Activated gamma-delta T cell treated with anti-CD3 and anti-CD28 coated beads, Interleukin-2, amount 50 U/mL, for 16 hours (primary cell): ENCODE results near the gene BCO2.

Source experiments
- DNase-seq: peaks from one replicate; pipeline ENCODE4 v3.0.0-alpha.2; 2020; ENCODE audit warnings: low read depth

Gene BCO2

GRCh38 chr11:112249871-112250610 lies 74.7 kb downstream of the BCO2 start:
- no peak for DNase-seq

DNA sequence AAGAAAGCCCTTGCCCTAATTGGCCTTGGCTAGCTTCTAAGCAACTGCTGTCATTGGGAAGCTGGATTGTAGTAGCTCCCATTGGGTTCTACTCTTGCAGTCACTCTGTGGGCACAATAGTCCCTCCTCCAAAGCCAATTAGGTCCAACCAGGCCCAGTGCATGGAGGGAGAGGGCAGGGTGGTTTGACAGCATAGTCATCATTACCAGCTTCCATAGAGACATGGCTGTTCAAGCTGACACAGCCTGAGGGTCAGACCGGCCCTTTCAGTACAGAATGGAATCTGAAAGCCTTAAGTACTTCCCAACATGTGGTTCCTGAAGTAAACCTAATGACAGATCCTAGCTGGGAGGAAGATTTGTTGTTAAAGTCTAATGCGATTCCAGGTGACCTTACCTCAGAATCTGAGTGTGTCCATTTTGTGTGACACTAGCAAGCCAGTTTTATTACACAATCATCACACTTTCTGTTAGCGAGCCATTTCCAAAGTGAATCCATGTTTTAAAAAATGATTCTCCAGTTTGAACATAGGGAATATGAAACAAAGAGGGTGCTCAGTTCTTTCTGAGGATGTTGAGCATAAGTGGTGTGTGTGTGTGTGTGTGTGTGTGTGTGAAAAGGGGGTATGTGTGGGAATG lies 78.4 kb downstream of the BCO2 start:
- no peak for DNase-seq

DNA sequence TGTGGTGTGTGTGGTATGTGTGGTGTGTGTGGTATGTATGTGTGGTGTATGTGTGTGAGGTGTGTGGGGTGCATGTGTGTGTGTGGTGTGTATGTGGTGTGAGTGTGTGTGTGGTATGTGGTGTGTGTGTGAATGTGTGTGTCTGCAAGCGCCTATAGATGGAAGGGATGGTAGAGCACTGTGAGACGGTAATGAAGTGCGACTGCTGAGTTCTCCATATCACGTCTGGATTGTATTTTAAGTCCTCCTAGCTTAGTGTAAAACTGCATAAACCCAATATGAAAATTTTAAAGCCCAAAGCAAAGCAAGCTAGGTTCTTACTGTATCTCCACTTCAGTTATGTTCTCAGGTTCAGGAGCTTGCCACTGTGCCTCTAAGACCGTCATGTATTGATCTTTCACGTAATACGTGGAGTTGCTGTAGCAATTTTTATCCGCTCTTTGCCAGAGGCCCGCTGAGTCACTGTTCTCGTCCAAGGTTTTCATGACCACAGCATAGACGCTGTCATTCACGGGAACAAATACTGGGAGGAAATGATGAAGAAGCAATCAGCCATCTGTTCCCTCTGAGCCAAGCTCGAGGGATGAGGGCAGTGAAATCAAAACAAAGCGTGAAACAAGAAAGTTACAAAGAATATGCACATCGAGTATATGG lies 79.9 kb downstream of the BCO2 start:
- no peak for DNase-seq

- DNase-seq: no peak
These were observed 85.2 kb downstream of the BCO2 start, which contains the start of gene PLET1 for GRCh38 chr11:112260490-112260889. TSS of gene PLET1 (minus strand) at chr11:112260860. CDS start at chr11:112260589, 271 bp downstream.

DNA sequence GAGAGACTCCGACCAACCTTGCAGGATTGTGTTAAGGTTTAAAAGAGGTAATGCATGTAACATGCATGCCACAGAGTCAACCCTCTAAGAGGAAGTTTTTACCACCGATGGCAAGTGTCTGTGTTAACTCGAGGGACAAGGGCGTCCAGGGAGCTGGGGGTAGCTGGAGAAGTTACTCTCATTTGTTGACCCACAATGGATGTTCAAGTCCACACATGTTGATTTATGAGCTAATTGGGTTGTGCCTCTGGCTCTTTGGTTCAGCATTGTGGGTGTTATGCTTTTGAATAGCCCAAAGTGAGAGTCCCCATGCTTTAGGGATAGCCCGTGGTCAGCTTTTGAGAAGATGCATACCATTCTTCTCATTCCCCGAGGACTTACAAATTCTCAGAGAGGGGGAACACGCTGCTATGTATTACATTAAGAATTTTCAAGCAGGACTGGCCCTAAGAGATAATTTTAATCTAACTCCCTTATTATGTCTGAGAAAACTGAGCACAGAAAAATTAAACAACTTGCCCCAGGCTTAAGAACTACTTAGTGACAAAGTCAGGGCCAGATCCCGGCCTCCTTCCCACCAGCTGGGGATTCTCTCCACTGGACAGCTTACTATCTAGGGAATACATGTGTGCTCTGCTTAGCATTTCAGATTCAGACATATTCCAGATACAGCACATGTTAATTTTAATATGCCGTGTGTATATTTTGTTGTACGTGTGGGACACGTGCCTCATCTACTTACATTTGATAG lies 90.5 kb downstream of the BCO2 start:
- no peak for DNase-seq

- no peak for DNase-seq
These were observed 91.1 kb downstream of the BCO2 start for GRCh38 chr11:112266410-112266778.

- DNase-seq: no peak
These were observed 91.9 kb downstream of the BCO2 start for GRCh38 chr11:112267188-112267591.

DNA sequence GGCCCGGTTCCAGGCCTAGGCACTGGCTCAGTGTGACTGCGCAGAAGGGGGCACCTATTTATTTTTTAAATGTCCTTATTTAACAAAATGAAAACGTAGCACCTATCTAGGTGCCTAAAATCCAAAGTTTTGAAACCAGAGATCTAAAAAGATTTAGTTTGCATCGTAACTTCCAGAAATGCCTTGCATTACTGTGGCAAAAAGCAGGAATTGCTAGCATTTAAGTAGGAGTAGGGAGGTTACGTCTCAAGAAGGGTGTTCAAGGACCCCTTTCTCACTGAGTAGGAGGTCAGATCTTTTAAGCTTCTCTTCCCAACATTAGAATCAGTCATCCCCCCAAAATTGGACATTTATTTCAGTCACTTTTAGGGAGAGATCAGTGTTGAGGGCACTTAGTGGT lies 93.1 kb downstream of the BCO2 start:
- DNase-seq: no peak
